Stimulated activated CD4-positive, alpha-beta T cell treated with anti-CD3 and anti-CD28 coated beads, Interleukin-1b, Interleukin-23, amount 100 ng/mL, for 1 hour (primary cell): ENCODE measurements around the gene CDK4.
"Not testable (repeated sequence)": the region's sequence is repeated elsewhere in the genome, so short reads cannot be mapped to it uniquely, and the experiment has no call there.

ENCODE experiments used
- DNase-seq, 2 donors: peaks; one replicate each; pipeline ENCODE4 v3.0.0-alpha.2; 2020; ENCODE audit warnings: low read depth in 2 of 2

The CDK4 gene

GRCh38 chr12:57751788-57752667, at the start of gene CDK4:
Gene CDK4 (minus strand): TSS chr12:57752310. CDS start chr12:57751717, 593 bp downstream.
- peak; percentile 92 to 97 for DNase-seq

- DNase-seq, result no peak
Observed at GRCh38 chr12:57800965-57801364, 48.9 kb upstream of the CDK4 start.

GRCh38 chr12:57797933-57798332, 45.8 kb upstream of the CDK4 start:
- DNase-seq, result no peak

GRCh38 chr12:57796996-57797395, 44.9 kb upstream of the CDK4 start:
- no peak for DNase-seq

GRCh38 chr12:57795354-57795753, 43.2 kb upstream of the CDK4 start:
- DNase-seq, result no peak

GRCh38 chr12:57793920-57794319, 41.8 kb upstream of the CDK4 start:
- no peak for DNase-seq

GRCh38 chr12:57783861-57784260, 31.8 kb upstream of the CDK4 start:
- DNase-seq, result no peak

GRCh38 chr12:57783466-57783801, 31.3 kb upstream of the CDK4 start:
- no peak for DNase-seq

GRCh38 chr12:57782608-57783465, 30.7 kb upstream of the CDK4 start, which contains the start of gene TSFM:
Gene TSFM (plus strand): TSS chr12:57782787. CDS start chr12:57782802, 15 bp downstream.
- peak; percentile 90 to 96 for DNase-seq

- no peak for DNase-seq
Observed at GRCh38 chr12:57782243-57782607, 30.1 kb upstream of the CDK4 start.

- DNase-seq, result no peak
Observed at GRCh38 chr12:57781801-57782200, 29.7 kb upstream of the CDK4 start.

GRCh38 chr12:57781244-57781643, 29.1 kb upstream of the CDK4 start:
- no peak for DNase-seq

GRCh38 chr12:57780284-57780897, 28.3 kb upstream of the CDK4 start:
- DNase-seq, result no peak

GRCh38 chr12:57779736-57780135, 27.6 kb upstream of the CDK4 start:
- no peak for DNase-seq

GRCh38 chr12:57777911-57778310, 25.8 kb upstream of the CDK4 start:
- no peak for DNase-seq

- DNase-seq, result no peak
Observed at GRCh38 chr12:57777367-57777766, 25.3 kb upstream of the CDK4 start.

GRCh38 chr12:57776247-57776587, 24.1 kb upstream of the CDK4 start:
- DNase-seq, result no peak

- no peak for DNase-seq
Observed at GRCh38 chr12:57775563-57776246, 23.6 kb upstream of the CDK4 start.

- no peak for DNase-seq
Observed at GRCh38 chr12:57775044-57775443, 22.9 kb upstream of the CDK4 start.

- not testable (repeated sequence) for DNase-seq
Observed at GRCh38 chr12:57774634-57775033, 22.5 kb upstream of the CDK4 start.

GRCh38 chr12:57772429-57773322, 20.6 kb upstream of the CDK4 start, which contains the start of gene EEF1AKMT3:
Gene EEF1AKMT3 (plus strand): TSS chr12:57772614. CDS start chr12:57772725, 111 bp downstream.
- no peak for DNase-seq
